NCI-H69 (cell line): ENCODE results near the gene SSRP1.
"Not testable (repeated sequence)": the region's sequence is repeated elsewhere in the genome, so short reads cannot be mapped to it uniquely, and the experiment has no call there.

Source experiments
- DNase-seq: peaks from one replicate; lab custom pipeline; 2025; lab: John Stamatoyannopoulos, UW

The SSRP1 gene

DNA sequence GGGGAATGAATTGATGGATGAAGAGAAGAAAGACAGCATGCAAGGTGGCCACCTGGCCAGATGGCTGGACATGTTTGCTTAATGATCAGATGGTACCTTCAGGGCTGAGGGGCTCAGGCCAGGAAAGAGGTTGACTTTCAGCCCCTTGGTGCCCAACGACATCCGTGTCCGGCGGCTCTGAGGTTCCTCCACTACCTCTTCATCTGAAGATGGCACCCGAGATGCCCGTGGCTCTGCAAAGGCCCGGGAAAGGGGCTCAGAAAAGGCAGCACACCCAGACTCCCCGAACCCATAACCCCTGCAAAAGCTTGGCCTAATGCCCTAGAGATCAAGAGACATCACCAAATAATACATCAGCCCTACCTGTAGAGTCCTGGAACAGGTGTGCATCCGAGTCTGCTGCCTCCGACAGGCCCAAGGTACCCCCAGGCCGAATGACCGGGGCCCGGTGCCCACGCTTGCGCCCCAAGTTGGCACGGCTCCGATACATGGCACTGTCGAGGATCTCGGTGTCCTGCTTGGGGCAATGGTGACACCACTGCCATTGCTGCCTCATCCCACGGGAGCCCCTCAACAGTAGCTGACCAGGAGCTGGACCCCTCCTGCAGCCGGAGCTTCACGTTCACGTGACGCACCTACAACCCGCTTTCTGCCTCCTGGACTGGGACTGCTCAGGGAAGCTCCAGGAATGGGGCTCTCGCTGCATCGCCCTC is 33.8 kb downstream of the SSRP1 start:
- no peak for DNase-seq

DNA sequence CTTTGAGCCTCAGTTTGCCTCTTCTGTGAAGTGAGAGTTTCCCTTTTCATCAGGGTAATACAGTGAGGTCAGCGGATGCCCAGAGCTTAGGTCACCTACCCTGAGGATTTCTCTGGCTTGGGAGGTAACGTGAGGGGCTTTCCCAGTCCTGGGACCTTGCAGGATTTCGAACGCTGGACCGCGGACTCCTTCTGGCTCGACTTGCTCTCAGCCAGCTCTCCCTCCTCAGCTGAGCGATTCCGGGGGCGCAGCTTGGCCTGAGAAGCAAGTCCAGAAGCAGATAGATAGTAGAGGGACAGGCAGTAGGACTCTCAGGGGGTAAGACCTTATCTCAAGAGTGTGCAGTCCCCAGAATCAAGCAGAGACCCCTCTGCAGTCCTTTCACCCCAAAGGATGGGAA is 34.9 kb downstream of the SSRP1 start:
- DNase-seq, result no peak

- DNase-seq, result no peak
Observed at GRCh38 chr11:57299150-57299737, 36.4 kb downstream of the SSRP1 start.

GRCh38 chr11:57297221-57297620 is 38.5 kb downstream of the SSRP1 start:
- DNase-seq, result no peak

GRCh38 chr11:57296205-57296604 is 39.5 kb downstream of the SSRP1 start:
- not testable (repeated sequence) for DNase-seq

- DNase-seq, result peak; percentile 95
Observed at GRCh38 chr11:57294225-57295131, 41.2 kb downstream of the SSRP1 start.

GRCh38 chr11:57290288-57290687 is 45.4 kb downstream of the SSRP1 start:
- no peak for DNase-seq

DNA sequence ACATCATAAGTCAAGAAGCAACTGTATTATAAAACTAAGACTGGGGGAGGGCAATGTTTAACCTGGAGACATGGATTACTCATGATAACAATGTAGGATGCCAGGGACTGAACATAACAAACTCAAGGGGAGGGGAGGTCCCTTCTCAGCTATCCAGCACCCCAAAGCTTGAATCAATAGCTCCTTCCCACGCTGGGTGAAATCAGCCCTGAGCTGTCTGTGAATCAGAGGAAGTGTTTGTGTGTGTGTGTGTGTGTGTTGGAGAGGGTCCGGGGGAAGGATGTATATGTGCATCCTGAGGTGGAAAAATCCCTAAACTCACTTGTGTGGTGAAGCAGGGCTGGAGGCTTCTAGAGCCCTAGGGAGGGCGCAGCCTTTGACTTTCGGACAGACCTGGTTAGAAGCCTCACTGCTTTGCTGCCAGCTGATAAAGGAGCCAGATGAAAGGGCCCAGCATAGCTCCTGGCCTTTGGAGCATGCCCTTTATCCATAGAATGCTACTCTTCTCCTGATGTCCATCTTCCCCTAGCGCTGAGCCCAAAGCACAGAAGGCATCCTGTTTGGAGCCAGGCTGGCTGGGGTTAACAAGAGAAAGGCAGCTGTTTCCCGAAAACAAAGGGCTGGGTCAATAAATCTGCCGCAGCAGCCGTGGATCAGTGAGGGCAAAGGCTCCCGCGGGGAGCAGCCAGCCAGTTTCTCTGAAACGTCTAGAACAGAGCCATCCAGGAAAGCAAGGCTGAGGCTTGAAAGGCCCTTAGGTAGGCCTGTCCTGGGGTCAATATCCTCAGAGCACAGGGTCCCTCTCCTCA is 46.7 kb downstream of the SSRP1 start:
- peak; percentile 87 for DNase-seq

- DNase-seq, result no peak
Observed at GRCh38 chr11:57287884-57288283, 47.8 kb downstream of the SSRP1 start.

GRCh38 chr11:57283231-57283990 is 52.3 kb downstream of the SSRP1 start:
- DNase-seq, result no peak

GRCh38 chr11:57281546-57281945 is 54.1 kb downstream of the SSRP1 start:
- not testable (repeated sequence) for DNase-seq

DNA sequence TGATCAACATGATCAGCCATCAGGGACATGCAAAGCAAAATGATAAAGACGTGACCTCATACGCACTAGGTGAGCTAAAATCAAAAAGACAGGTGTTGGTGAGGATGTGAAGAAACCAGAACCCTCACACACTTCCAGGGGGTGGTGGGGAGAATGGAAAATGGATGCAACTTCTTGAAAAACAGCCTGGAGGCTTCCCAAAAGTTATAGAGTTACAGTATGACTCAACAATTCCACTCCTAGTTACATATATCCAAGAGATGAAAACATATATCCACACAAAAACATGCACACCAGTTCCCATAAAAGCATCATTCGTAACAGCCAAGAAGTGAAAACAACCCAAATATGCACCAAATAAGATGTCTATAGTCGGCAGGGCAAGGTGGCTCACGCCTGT is 56.6 kb downstream of the SSRP1 start:
- no peak for DNase-seq

DNA sequence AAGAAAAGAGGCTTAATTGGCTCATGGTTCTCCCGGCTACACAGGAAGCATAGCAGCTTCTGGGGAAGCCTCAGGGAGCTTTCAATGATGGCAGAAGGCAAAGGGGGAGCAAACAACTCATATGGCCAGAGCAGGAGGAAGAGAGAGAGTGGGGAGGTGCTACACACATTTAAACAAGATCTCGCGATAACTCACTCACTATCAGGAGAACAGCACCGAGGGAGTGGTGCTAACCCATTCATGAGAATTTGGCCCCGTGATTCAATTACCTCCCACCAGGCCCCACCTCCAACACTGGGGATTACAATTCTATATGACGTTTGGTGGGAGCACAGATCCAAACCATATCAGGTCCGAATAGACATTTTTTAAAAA is 57.0 kb downstream of the SSRP1 start:
- no peak for DNase-seq

GRCh38 chr11:57277845-57278720 is 57.6 kb downstream of the SSRP1 start:
- peak; percentile 71 for DNase-seq

- DNase-seq, result no peak
Observed at GRCh38 chr11:57276971-57277675, 58.6 kb downstream of the SSRP1 start.

DNA sequence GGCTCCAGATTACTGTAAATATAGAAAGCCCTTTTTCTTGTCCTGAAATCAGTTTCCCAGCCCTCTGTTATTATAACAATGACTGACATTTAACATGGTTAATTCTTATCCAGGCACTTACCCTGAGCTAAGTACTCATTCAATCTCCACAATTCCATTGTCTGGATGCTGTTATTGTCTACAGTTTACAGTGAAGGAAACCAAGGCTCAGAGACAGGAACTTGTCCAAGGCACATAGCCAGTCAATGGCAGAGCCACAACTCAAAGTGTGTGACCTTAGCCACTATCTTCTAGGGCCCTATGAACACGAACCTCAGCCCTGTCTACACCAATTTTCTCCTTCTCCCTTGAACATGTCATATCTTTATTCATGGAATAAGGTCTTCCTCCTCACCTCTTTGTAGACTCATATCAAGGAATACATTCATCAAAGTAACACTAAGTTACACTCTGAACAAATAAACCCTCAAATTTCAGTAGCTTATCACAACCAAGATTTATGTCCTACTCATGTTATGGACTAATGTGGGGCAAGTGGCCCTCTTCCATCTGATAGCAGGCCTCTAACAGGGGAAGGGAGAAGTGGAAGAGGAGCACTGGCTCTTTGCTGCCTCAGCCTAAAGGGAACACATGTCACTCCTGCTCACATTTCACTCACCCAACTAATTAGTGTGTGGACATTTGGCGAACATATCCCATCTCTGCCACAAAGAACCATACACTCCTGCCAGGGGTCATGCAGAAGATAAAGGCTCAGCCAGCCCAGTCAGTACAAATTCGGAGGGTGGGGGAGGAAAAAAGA is 59.3 kb downstream of the SSRP1 start:
- DNase-seq, result peak; percentile 46
